ENCODE measurements around the gene STK32C. TPM values are rescaled to one million over a fixed set of nuclear protein-coding genes. Genes with fewer than 3 reads are reported as not detected.
"Not testable (repeated sequence)": the region's sequence is repeated elsewhere in the genome, so short reads cannot be mapped to it uniquely, and the experiment has no call there.

Gene STK32C
- total RNA-seq, 6 experiments from 2014 or later: 1.6 to 3.5 (median 2.1) TPM

DNA sequence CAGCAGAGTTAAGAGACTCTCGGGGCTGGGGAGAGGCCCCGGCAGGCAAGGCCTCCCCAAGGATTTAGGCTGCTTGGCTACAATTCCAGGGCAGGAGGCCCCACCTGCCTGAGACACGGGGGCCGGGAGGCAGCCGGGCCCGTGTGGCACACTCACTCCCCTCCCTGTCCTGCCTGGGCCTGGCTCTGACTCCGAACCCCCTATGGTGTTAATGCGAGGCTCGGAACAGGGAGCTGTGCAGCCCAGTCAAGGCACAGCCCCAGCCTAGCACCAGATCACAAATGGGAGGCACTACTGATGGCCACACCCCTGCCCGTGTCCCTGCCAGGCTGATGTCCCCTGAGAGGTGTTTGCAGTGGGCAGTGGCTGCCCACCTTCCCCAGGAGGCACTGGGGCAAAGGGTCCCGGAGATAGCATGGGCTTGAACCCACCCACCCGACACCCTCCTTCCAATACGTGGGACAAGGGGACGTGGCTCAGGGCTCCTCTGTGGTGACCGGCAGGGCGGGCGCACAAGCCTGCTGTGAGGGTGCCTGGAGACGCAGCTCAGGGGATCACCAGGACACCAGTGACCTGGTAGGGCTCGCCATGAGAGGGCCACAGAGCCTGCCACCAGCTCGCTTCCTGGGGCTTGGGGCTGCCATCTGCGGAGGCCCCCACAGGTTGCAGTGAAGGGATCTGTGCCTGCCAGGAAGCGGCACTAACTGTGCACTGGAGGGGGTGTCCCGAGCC, 84.0 kb downstream of the STK32C start:
- Histone ChIP-seq H3K4me1 (no peaks in the 10 kb centered on the region), H3K9me3 (no peaks in the 10 kb centered on the region), H3K27me3 (no peaks in the 10 kb centered on the region), H3K27ac (no peak overlapping the region), H3K4me3 (no peak overlapping the region), H3K36me3 (no peaks in the 10 kb centered on the region)
- ATAC-seq (no peak), DNase-seq (no peak)
- intact Hi-C loops (cut with DNase I): loop anchor here (5.0 kb wide), 2 partner anchors 129 to 234 kb away; no protein-coding TSS in a partner anchor
- TF ChIP-seq, protein P1, sequence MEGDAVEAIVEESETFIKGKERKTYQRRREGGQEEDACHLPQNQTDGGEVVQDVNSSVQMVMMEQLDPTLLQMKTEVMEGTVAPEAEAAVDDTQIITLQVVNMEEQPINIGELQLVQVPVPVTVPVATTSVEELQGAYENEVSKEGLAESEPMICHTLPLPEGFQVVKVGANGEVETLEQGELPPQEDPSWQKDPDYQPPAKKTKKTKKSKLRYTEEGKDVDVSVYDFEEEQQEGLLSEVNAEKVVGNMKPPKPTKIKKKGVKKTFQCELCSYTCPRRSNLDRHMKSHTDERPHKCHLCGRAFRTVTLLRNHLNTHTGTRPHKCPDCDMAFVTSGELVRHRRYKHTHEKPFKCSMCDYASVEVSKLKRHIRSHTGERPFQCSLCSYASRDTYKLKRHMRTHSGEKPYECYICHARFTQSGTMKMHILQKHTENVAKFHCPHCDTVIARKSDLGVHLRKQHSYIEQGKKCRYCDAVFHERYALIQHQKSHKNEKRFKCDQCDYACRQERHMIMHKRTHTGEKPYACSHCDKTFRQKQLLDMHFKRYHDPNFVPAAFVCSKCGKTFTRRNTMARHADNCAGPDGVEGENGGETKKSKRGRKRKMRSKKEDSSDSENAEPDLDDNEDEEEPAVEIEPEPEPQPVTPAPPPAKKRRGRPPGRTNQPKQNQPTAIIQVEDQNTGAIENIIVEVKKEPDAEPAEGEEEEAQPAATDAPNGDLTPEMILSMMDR (IDR thresholded peaks at IDR 0.05): no peak
- TF ChIP-seq POLR2A (IDR thresholded peaks at IDR 0.05): no peak
- 40% methylated on average over 1 of the region's 23 CpGs for WGBS (ENCODE audit: insufficient coverage, low coverage, low lambda C conversion rate, missing lambda C conversion rate)

DNA sequence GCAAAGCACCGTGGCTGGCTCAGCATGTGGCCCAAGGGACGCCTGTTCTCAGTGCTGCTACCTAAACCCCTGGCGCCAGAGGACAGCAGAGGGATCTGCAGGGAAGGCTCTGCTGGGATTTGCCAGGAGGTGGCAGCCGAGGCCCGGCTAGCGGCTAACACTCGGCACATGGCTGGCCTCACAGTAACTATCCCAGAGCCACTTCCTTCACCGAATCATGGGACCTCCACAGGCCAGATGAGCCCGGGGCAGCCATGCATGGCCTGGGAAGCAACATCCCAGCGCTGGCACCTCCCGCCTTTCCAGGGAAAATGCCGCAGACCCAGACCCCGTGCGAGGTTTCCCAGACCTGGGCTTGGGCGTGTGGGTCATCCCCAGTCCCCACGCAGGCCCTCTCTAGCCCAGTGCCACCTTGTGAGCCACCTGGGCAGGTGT, 84.6 kb downstream of the STK32C start:
- DNase-seq: peak; percentile 80 to 84 (median 83)
- intact Hi-C loops (cut with DNase I): loop anchor here (5.0 kb wide), 2 partner anchors 129 to 234 kb away; no protein-coding TSS in a partner anchor
- no peaks in the 10 kb centered on the region for H3K27me3 ChIP-seq
- WGBS (ENCODE audit: insufficient coverage, low coverage, low lambda C conversion rate, missing lambda C conversion rate): no CpG with 5 or more reads among the region's 16 CpGs
- H3K9me3 ChIP-seq: no peaks in the 10 kb centered on the region
- H3K27ac ChIP-seq: no peak overlapping the region
- no peaks in the 10 kb centered on the region for H3K4me1 ChIP-seq
- no peak overlapping the region for H3K4me3 ChIP-seq
- peak; percentile 93 to 99 (median 97) for ATAC-seq
- no peaks in the 10 kb centered on the region for H3K36me3 ChIP-seq
- TF ChIP-seq, protein P1 (IDR thresholded peaks at IDR 0.05): peak; percentile 93 to 97 (median 94)
- TF ChIP-seq POLR2A (IDR thresholded peaks at IDR 0.05): no peak

DNA sequence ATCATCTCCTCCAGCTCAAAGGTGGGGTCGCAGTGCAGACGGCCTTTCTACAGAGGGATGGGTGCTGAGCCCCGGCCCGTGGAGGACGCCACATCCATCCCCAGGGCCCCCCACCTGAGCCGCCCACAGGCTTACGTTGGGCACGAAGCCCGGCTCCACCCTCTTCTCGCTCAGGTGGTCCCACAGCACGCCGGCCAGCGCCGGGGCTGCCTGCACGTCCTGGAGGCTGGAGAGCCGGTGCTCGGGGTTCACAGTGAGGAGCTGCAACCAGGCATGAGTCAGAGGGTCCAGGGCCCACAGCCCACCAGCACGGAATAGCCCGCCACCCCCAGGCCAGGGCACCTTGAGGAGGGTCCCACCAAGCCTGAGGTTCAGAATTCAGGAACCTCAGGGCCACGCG, 85.0 kb downstream of the STK32C start:
- no peak for TF ChIP-seq POLR2A (IDR thresholded peaks at IDR 0.05)
- TF ChIP-seq, protein P1 (IDR thresholded peaks at IDR 0.05): no peak
- Histone ChIP-seq H3K36me3 (no peaks in the 10 kb centered on the region), H3K27ac (no peak overlapping the region), H3K4me1 (no peaks in the 10 kb centered on the region), H3K9me3 (no peaks in the 10 kb centered on the region), H3K4me3 (no peak overlapping the region), H3K27me3 (no peaks in the 10 kb centered on the region)
- 20% methylated on average over 1 of the region's 21 CpGs for WGBS (ENCODE audit: insufficient coverage, low coverage, low lambda C conversion rate, missing lambda C conversion rate)
- intact Hi-C loops (cut with DNase I): loop anchor here (5.0 kb wide), 2 partner anchors 130 to 235 kb away; no protein-coding TSS in a partner anchor
- ATAC-seq (no peak), DNase-seq (no peak)

DNA sequence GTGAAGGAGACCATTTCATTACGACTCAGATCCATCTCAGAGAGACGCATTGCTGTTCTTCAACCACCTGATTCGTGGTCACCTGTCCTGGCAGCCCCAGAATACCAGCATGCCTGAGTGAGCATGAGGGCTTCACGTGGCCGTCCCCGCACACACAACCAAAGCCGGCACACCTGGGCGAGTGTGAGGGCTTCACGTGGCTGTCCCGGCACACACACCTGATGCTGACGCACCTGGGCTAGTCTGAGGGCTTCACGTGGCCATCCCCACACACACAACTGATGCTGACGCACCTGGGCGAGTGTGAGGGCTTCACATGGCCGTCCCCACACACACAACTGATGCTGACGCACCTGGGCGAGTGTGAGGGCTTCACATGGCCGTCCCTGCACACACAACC, 86.8 kb downstream of the STK32C start:
- not testable (repeated sequence) for DNase-seq, H3K36me3 ChIP-seq
- WGBS (ENCODE audit: insufficient coverage, low coverage, low lambda C conversion rate, missing lambda C conversion rate): no CpG with 5 or more reads among the region's 18 CpGs

DNA sequence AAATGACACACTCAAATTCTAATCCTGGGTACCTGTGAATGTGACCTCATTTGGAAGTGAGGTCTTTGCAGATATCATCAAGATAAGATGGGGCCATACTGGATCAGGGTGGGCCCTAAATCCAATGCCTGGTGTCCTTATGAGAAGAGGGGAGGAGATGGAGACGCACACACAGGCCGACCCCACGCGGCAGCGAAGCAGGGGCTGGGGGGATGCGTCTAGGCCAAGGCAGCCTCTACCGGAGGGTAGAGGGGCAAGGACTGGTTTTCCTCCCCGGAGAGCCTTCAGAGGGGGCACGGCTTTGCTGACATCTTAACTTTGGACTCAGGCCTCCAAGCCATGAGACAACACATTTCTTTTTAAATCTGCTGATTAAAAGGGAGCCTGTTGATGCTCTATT, 87.7 kb downstream of the STK32C start:
- TF ChIP-seq, protein P1 (IDR thresholded peaks at IDR 0.05): no peak
- no peak for TF ChIP-seq POLR2A (IDR thresholded peaks at IDR 0.05)
- no peaks in the 10 kb centered on the region for H3K27me3 ChIP-seq
- no peaks in the 10 kb centered on the region for H3K36me3 ChIP-seq
- DNase-seq (no peak), ATAC-seq (no peak)
- 88% methylated on average over 9 of the region's 9 CpGs for WGBS (ENCODE audit: insufficient coverage, low coverage, low lambda C conversion rate, missing lambda C conversion rate)
- no peaks in the 10 kb centered on the region for H3K4me1 ChIP-seq
- intact Hi-C loops (cut with DNase I): loop anchor here (5.0 kb wide), 2 partner anchors 132 to 237 kb away; no protein-coding TSS in a partner anchor
- no peaks in the 10 kb centered on the region for H3K9me3 ChIP-seq
- no peak overlapping the region for H3K4me3 ChIP-seq
- H3K27ac ChIP-seq: no peak overlapping the region

More for the DNA sequence above, 86.8 kb downstream of the STK32C start:
- not testable (repeated sequence) for H3K9me3 ChIP-seq, H3K4me1 ChIP-seq, ATAC-seq, H3K4me3 ChIP-seq, H3K27me3 ChIP-seq, H3K27ac ChIP-seq
- intact Hi-C loops (cut with DNase I): loop anchor here (5.0 kb wide), 2 partner anchors 131 to 236 kb away; no protein-coding TSS in a partner anchor

Measured in right lobe of liver (tissue), 6 donors.